ENCODE data around the gene UVSSA. TPM values are rescaled to one million over a fixed set of nuclear protein-coding genes. Genes with fewer than 3 reads are reported as not detected.

The UVSSA gene
- total RNA-seq, 1 experiment from 2014 or later, result 40.4 TPM

DNA sequence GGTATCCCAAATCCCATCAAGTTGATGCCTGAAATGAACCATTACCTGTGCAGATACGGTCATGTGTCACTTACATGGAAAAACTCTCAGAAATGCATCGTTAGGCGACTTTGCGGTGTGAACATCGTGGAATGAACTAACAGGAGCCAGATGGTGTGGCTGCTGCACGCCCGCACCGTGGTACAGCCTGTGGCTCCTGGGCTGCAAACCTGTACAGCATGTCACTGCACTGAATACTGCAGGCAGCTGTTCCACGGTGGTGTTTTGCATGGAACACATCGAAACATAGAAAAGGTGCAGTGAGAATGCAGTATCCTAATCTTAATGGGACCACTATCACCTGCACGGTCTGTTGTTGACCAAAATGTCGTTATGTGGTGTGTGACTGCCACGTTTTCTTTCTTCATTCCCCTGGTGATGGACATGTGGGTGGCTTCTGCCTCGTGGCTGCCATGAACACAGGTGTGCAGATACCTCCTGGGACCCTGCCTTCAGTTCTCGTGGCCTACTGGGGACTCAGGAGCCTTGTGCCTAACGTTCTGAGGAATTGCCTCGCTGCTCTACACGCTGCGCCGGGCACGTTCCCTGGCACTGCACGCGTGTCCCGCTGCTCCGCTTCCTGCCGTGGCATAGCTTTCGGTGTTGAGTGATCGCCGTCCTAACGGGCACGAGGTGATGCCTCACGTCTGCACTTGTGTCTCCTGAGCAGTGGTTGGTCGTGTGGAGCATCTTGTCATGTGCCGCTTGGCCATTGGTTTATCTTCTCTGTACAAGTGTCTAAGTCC, 38.9 kb upstream of the UVSSA start (continued):
- TF ChIP-seq FOXP1 (CRISPR knock-in tag; IDR thresholded peaks at IDR 0.05; ENCODE audit: borderline replicate concordance) (no peak), TEAD1 (CRISPR knock-in tag; IDR thresholded peaks at IDR 0.05) (no peak), SMAD4 (CRISPR knock-in tag; IDR thresholded peaks at IDR 0.05) (no peak), FOXK1 (CRISPR knock-in tag; IDR thresholded peaks at IDR 0.05) (no peak), GRHL2 (CRISPR knock-in tag; IDR thresholded peaks at IDR 0.05; ENCODE audit: insufficient replicate concordance, severe bottlenecking) (no peak), ZNF138 (CRISPR knock-in tag; conservative IDR thresholded peaks at IDR 0.05) (no peak)
- TF ChIP-seq, protein P1, sequence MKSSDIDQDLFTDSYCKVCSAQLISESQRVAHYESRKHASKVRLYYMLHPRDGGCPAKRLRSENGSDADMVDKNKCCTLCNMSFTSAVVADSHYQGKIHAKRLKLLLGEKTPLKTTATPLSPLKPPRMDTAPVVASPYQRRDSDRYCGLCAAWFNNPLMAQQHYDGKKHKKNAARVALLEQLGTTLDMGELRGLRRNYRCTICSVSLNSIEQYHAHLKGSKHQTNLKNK (CRISPR knock-in tag; IDR thresholded peaks at IDR 0.05), result no peak
- TF ChIP-seq, protein P2, sequence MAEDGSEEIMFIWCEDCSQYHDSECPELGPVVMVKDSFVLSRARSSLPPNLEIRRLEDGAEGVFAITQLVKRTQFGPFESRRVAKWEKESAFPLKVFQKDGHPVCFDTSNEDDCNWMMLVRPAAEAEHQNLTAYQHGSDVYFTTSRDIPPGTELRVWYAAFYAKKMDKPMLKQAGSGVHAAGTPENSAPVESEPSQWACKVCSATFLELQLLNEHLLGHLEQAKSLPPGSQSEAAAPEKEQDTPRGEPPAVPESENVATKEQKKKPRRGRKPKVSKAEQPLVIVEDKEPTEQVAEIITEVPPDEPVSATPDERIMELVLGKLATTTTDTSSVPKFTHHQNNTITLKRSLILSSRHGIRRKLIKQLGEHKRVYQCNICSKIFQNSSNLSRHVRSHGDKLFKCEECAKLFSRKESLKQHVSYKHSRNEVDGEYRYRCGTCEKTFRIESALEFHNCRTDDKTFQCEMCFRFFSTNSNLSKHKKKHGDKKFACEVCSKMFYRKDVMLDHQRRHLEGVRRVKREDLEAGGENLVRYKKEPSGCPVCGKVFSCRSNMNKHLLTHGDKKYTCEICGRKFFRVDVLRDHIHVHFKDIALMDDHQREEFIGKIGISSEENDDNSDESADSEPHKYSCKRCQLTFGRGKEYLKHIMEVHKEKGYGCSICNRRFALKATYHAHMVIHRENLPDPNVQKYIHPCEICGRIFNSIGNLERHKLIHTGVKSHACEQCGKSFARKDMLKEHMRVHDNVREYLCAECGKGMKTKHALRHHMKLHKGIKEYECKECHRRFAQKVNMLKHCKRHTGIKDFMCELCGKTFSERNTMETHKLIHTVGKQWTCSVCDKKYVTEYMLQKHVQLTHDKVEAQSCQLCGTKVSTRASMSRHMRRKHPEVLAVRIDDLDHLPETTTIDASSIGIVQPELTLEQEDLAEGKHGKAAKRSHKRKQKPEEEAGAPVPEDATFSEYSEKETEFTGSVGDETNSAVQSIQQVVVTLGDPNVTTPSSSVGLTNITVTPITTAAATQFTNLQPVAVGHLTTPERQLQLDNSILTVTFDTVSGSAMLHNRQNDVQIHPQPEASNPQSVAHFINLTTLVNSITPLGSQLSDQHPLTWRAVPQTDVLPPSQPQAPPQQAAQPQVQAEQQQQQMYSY (CRISPR knock-in tag; IDR thresholded peaks at IDR 0.05), result no peak

DNA sequence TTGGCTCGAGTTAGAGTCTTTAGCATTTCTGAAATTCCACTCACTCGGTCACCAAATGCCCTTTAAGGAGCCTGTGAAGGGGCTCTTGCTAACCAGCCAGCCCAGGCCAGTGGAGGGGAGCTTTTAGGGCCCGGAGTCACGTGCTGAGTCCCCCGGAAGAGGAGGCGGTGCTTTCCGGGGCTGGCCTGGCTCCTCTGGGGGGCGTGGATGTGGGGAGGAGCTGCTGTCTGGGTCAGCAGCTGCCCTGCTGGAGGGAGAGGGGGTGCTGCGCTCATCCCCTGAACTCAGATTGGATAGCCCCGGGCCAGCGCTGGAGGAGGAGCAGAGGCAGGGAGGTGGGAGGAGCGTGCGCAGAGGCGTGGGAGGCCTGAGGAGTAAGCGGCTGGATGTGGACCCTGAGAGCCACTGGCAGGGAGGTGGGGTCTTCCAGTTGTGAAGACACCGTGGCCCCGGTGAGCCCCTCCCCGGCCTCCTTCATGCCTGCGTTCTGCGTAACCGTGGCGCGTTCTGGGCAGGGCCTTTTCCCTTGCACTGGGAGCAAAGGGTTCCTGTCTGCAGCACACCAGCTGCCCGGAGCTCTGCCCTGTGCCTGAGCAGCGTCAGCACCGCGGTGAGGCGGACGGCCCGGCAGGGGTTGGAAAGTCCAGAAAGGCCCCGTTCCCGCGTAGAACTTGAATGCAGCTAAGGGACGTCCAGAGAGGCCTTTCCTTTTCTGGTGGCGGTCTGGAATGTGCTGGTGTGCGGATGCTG, 37.6 kb upstream of the UVSSA start:
- peaks cover 30% of the 10 kb centered on the region for H3K4me1 Mint-ChIP-seq
- H3K36me3 Mint-ChIP-seq, result peaks cover 27% of the 10 kb centered on the region
- ChIA-PET CTCF (interaction anchor here (0.5 to 1.7 kb wide), 11 partner anchors 9 to 953 kb away, joined by 3 to 22 read pairs (median 6); partner anchors contain the start of gene UVSSA), POLR2A (interaction anchor here (0.6 to 1.9 kb wide), 5 partner anchors 9 to 543 kb away, joined by 3 to 13 read pairs (median 3); partner anchors contain the start of genes MAEA and UVSSA)
- H3K4me3 Mint-ChIP-seq, result peak overlapping the region; percentile 53
- H3K27me3 Mint-ChIP-seq (ENCODE audit: low read depth), result no peaks in the 10 kb centered on the region
- H3K9me3 Mint-ChIP-seq, result peaks cover 3% of the 10 kb centered on the region; the same call in 1 of the 2 replicates
- peak overlapping the region; percentile 99 for H3K27ac Mint-ChIP-seq
- peak; percentile 95 for DNase-seq (ENCODE audit: low spot score)
- peak; percentile 99 for ATAC-seq
- 0 out of 2 replicates have a peak, but pooled peaks have one; percentile 13 for TF ChIP-seq ZNF416 (CRISPR knock-in tag; IDR thresholded peaks at IDR 0.05)
- TF ChIP-seq STAT6 (CRISPR knock-in tag; conservative IDR thresholded peaks at IDR 0.05; ENCODE audit: low read depth), result no peak
- TF ChIP-seq, protein P1 (CRISPR knock-in tag; IDR thresholded peaks at IDR 0.05), result no peak
- no peak for TF ChIP-seq GRHL2 (CRISPR knock-in tag; IDR thresholded peaks at IDR 0.05; ENCODE audit: insufficient replicate concordance, severe bottlenecking)
- TF ChIP-seq KAT7 (CRISPR knock-in tag; IDR thresholded peaks at IDR 0.05; ENCODE audit: borderline replicate concordance), result no peak
- TF ChIP-seq, protein P3, sequence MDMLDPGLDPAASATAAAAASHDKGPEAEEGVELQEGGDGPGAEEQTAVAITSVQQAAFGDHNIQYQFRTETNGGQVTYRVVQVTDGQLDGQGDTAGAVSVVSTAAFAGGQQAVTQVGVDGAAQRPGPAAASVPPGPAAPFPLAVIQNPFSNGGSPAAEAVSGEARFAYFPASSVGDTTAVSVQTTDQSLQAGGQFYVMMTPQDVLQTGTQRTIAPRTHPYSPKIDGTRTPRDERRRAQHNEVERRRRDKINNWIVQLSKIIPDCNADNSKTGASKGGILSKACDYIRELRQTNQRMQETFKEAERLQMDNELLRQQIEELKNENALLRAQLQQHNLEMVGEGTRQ (CRISPR knock-in tag; IDR thresholded peaks at IDR 0.05), result peak; percentile 97
- TF ChIP-seq, protein P4, sequence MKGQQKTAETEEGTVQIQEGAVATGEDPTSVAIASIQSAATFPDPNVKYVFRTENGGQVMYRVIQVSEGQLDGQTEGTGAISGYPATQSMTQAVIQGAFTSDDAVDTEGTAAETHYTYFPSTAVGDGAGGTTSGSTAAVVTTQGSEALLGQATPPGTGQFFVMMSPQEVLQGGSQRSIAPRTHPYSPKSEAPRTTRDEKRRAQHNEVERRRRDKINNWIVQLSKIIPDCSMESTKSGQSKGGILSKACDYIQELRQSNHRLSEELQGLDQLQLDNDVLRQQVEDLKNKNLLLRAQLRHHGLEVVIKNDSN (CRISPR knock-in tag; IDR thresholded peaks at IDR 0.05), result peak; percentile 97
- TF ChIP-seq ZBTB43 (CRISPR knock-in tag; IDR thresholded peaks at IDR 0.05), result no peak
- no peak for TF ChIP-seq ZNF317 (CRISPR knock-in tag; IDR thresholded peaks at IDR 0.05; ENCODE audit: borderline replicate concordance, low read depth)
- TF ChIP-seq, protein P5, sequence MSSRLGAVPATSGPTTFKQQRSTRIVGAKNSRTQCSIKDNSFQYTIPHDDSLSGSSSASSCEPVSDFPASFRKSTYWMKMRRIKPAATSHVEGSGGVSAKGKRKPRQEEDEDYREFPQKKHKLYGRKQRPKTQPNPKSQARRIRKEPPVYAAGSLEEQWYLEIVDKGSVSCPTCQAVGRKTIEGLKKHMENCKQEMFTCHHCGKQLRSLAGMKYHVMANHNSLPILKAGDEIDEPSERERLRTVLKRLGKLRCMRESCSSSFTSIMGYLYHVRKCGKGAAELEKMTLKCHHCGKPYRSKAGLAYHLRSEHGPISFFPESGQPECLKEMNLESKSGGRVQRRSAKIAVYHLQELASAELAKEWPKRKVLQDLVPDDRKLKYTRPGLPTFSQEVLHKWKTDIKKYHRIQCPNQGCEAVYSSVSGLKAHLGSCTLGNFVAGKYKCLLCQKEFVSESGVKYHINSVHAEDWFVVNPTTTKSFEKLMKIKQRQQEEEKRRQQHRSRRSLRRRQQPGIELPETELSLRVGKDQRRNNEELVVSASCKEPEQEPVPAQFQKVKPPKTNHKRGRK (CRISPR knock-in tag; IDR thresholded peaks at IDR 0.05; ENCODE audit: borderline replicate concordance), result no peak
- no peak for TF ChIP-seq FOXK1 (CRISPR knock-in tag; IDR thresholded peaks at IDR 0.05)
- peak; percentile 71 for TF ChIP-seq SP1 (CRISPR knock-in tag; conservative IDR thresholded peaks at IDR 0.05)
- peak; percentile 70; the same call in 1 of the 2 replicates for TF ChIP-seq ZNF263 (CRISPR knock-in tag; IDR thresholded peaks at IDR 0.05; ENCODE audit: low read depth)
